Skin of body (tissue), 2 donors: ENCODE data around the gene STX10. TPM values are rescaled to one million over a fixed set of nuclear protein-coding genes. Genes with fewer than 3 reads are reported as not detected.

Source experiments
- DNase-seq: peaks from one replicate; lab custom pipeline; 2025; lab: John Stamatoyannopoulos, UW
- total RNA-seq: library from RNA; depleted of rRNA; stranded (reverse); fragments of >200 nt; gene quantifications from one replicate; pipeline ENCODE4 v1.2.3, GENCODE V29; 2014

Gene STX10
- total RNA-seq, 1 donor from 2014 or later, result 36.2 TPM

- no peak for DNase-seq
These were observed 30.1 kb downstream of the STX10 start for GRCh38 chr19:13120031-13120430.

GRCh38 chr19:13119627-13120026 lies 30.5 kb downstream of the STX10 start:
- DNase-seq, result no peak

GRCh38 chr19:13118424-13119193 lies 31.6 kb downstream of the STX10 start:
- DNase-seq, result no peak

- DNase-seq, result peak; percentile 86
These were observed 32.3 kb downstream of the STX10 start, which contains the start of gene NACC1 for GRCh38 chr19:13117772-13118423. Gene NACC1 (plus strand): TSS chr19:13118264. CDS start chr19:13135208, 16,944 bp downstream.

- peak; percentile 27 for DNase-seq
These were observed 32.9 kb downstream of the STX10 start for GRCh38 chr19:13117176-13117771.

- peak; percentile 95 for DNase-seq
These were observed 33.6 kb downstream of the STX10 start, which contains the start of gene TRMT1 for GRCh38 chr19:13116282-13117175. Gene TRMT1 (minus strand): TSS chr19:13116740. CDS start chr19:13116399, 341 bp downstream.

- DNase-seq, result no peak
These were observed 34.3 kb downstream of the STX10 start for GRCh38 chr19:13115936-13116281.

GRCh38 chr19:13112555-13112954 lies 37.6 kb downstream of the STX10 start:
- DNase-seq, result no peak

GRCh38 chr19:13110099-13110610 lies 40.0 kb downstream of the STX10 start:
- DNase-seq, result no peak

- DNase-seq, result no peak
These were observed 40.6 kb downstream of the STX10 start for GRCh38 chr19:13109361-13110098.

- no peak for DNase-seq
These were observed 45.1 kb downstream of the STX10 start for GRCh38 chr19:13104848-13105711.

GRCh38 chr19:13104360-13104847 lies 45.8 kb downstream of the STX10 start:
- DNase-seq, result no peak

GRCh38 chr19:13103581-13104359 lies 46.4 kb downstream of the STX10 start:
- DNase-seq, result no peak

GRCh38 chr19:13102666-13103580 lies 47.3 kb downstream of the STX10 start, which contains the start of gene LYL1:
Gene LYL1 (minus strand): TSS chr19:13102858. CDS start chr19:13101171, 1,687 bp downstream.
- peak; percentile 22 for DNase-seq

GRCh38 chr19:13102416-13102665 lies 47.8 kb downstream of the STX10 start:
- no peak for DNase-seq

- no peak for DNase-seq
These were observed 48.4 kb downstream of the STX10 start for GRCh38 chr19:13101590-13102415.
